Transverse colon (tissue), 4 donors: Measurements from ENCODE around the gene COPS7A. TPM values are rescaled to one million over a fixed set of nuclear protein-coding genes. Genes with fewer than 3 reads are reported as not detected.

Source experiments
- DNase-seq: peaks from one replicate; pipeline ENCODE4 v3.0.0-alpha.2; 2019
- H3K27ac ChIP-seq, 4 donors: fragments of 200-600 bp; sonication (generic); 2 replicates each; pipeline ENCODE4 v1.5.1; 2016 to 2018; ENCODE audit warnings: inconsistent platforms in 4 of 4
- H3K27me3 ChIP-seq: fragments of 200-600 bp; sonication (generic); 2 replicates; pipeline ENCODE4 v1.5.1; 2017; ENCODE audit warnings: inconsistent platforms
- H3K36me3 ChIP-seq, 4 donors: fragments of 200-600 bp; sonication (generic); 2 replicates each; pipeline ENCODE4 v1.5.1; 2017 to 2019; ENCODE audit warnings: inconsistent platforms in 4 of 4
- H3K4me1 ChIP-seq, 4 donors: fragments of 200-600 bp; sonication (generic); 2 replicates each; pipeline ENCODE4 v1.5.1; 2017 to 2020; ENCODE audit warnings: inconsistent platforms in 4 of 4
- H3K4me3 ChIP-seq, 4 donors: fragments of 200-600 bp; sonication (generic); 1 replicate in 1 of 4; 2 replicates in 3 of 4; pipeline versions ENCODE4 v1.5.1 to v1.6.1; 2017 to 2019; ENCODE audit warnings: inconsistent platforms in 4 of 4
- H3K9me3 ChIP-seq, 2 donors: fragments of 200-600 bp; sonication (generic); 2 replicates each; pipeline ENCODE4 v1.5.1; 2017 to 2019; ENCODE audit warnings: inconsistent platforms in 2 of 2
- EP300 ChIP-seq: sonication (generic); formaldehyde crosslinking; IDR thresholded peaks from one replicate; pipeline ENCODE4 v1.6.1; 2017; ENCODE audit warnings: antibody characterized with exemption, low read depth
- POLR2A ChIP-seq: fragments of 450-650 bp; IDR thresholded peaks from one replicate; pipeline ENCODE4 v1.6.1; 2016; ENCODE audit warnings: antibody characterized with exemption, mild to moderate bottlenecking, moderate library complexity
- POLR2AphosphoS5 ChIP-seq, 3 donors: sonication (generic); formaldehyde crosslinking; IDR thresholded peaks; one replicate each; pipeline ENCODE4 v1.6.1; 2016; ENCODE audit warnings: antibody characterized with exemption in 3 of 3
- WGBS, 2 donors: methylation state at CpG; one replicate each; pipeline ENCODE4 v1.1.5; 2018; ENCODE audit warnings: low coverage in 1 of 2; 5-methylcytosine and 5-hydroxymethylcytosine counted together
- in situ Hi-C, 4 donors: fragments of 200-750 bp; cut with MboI; loops; one replicate each; pipeline versions ENCODE4 v1.15.0 to v1.15.1; 2017; ENCODE audit warnings: low sequenced_read_pairs in 3 of 4, low pct_ligation_motif_present in 1 of 4, low pct_unique_long_range_greater_than_20kb in 1 of 4
- intact Hi-C: fragments of 100-400 bp; cut with DNase I; formaldehyde crosslinking; loops from one replicate; pipeline ENCODE4 v1.15.1; 2023; ENCODE audit warnings: low total_unique reads
- total RNA-seq, 4 donors: library from RNA; depleted of rRNA; stranded (reverse); fragments of >200 nt; gene quantifications; one replicate each; pipeline ENCODE4 v1.1.0, GENCODE V29; 2016
- TF ChIP-seq, protein P1 (sequence below), 5 experiments: fragments of 200-600 bp in 3 of 5; fragments of 450-650 bp in 2 of 5; sonication (generic) in 3 of 5; IDR thresholded peaks; 1 replicate in 2 of 5; 2 replicates in 3 of 5; pipeline ENCODE4 v1.5.1; 2016 to 2017; ENCODE audit warnings: antibody characterized with exemption in 5 of 5, inconsistent platforms in 3 of 5, mild to moderate bottlenecking in 2 of 5, moderate library complexity in 1 of 5

COPS7A gene, protein sequence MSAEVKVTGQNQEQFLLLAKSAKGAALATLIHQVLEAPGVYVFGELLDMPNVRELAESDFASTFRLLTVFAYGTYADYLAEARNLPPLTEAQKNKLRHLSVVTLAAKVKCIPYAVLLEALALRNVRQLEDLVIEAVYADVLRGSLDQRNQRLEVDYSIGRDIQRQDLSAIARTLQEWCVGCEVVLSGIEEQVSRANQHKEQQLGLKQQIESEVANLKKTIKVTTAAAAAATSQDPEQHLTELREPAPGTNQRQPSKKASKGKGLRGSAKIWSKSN
- 10 to 100 TPM; 13.1 to 44.9 (median 36.9) TPM for total RNA-seq

DNA sequence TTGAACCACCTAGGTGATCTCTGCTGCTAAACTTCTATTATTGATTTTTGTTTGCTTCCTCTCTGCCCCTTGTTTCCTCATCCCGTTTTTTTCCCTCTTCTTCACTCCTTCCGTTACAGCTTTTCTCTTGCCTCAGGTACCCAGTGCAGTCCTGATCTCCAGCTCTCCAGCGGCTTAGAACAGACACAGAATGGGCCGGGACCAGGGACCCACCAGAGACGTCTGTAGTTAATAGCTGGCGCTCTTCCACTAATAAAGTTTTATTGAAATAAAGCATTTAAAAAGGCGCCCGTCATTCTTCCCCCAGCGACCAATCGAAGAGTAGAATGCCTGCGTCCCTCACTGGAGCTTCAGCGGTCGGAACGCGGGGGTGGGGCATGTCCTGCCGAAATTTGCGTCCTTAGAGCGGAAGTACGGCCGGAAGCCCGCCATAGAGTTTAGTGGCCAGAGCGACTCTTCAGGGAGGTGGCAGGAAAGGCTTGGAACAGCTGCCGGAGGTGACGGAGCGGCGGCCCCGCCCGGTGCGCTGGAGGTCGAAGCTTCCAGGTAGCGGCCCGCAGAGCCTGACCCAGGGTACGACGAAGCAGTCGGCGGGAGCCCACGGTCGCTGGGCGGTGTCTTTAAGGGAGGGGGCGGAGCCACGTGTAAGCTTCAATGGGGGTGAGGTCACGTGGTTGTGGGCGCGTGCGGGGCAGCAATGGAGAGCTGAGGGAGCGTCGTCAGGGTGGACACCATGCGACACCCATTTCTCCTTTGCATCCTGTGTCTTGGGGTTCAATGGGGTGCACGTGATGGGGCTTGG lies at the start of gene COPS7A:
Gene COPS7A, plus strand, starts transcription at position 440 of the 802 bp plus-strand sequence. CDS start 611 bp downstream, outside the sequence.
- intact Hi-C loops (no loop called here), in situ Hi-C loops (no loop called here)
- Histone ChIP-seq H3K4me3 (peak within 1 kb of the TSS; percentile 40 to 58 (median 52)), H3K4me1 (peaks cover 5 to 11% (median 10%) of the 10 kb centered on the region in 4 donors), H3K27ac (peak within 1 kb of the TSS; percentile 80 to 90 (median 84)), H3K27me3 (no peaks in the 10 kb centered on the region), H3K9me3 (no peaks in the 10 kb centered on the region), H3K36me3 (peaks cover 0 to 7% (median 0%) of the 10 kb centered on the region in 4 donors)
- TF ChIP-seq POLR2A (peak; percentile 66), EP300 (peak; percentile 24), POLR2AphosphoS5 (IDR thresholded peaks at IDR 0.05) (peak; percentile 45 to 87 (median 77))
- TF ChIP-seq, protein P1, sequence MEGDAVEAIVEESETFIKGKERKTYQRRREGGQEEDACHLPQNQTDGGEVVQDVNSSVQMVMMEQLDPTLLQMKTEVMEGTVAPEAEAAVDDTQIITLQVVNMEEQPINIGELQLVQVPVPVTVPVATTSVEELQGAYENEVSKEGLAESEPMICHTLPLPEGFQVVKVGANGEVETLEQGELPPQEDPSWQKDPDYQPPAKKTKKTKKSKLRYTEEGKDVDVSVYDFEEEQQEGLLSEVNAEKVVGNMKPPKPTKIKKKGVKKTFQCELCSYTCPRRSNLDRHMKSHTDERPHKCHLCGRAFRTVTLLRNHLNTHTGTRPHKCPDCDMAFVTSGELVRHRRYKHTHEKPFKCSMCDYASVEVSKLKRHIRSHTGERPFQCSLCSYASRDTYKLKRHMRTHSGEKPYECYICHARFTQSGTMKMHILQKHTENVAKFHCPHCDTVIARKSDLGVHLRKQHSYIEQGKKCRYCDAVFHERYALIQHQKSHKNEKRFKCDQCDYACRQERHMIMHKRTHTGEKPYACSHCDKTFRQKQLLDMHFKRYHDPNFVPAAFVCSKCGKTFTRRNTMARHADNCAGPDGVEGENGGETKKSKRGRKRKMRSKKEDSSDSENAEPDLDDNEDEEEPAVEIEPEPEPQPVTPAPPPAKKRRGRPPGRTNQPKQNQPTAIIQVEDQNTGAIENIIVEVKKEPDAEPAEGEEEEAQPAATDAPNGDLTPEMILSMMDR (IDR thresholded peaks at IDR 0.05): no peak
- 1 to 2% methylated on average over 6 to 47 of the region's 49 CpGs for WGBS, 2 donors
- DNase-seq: peak; percentile 99

DNA sequence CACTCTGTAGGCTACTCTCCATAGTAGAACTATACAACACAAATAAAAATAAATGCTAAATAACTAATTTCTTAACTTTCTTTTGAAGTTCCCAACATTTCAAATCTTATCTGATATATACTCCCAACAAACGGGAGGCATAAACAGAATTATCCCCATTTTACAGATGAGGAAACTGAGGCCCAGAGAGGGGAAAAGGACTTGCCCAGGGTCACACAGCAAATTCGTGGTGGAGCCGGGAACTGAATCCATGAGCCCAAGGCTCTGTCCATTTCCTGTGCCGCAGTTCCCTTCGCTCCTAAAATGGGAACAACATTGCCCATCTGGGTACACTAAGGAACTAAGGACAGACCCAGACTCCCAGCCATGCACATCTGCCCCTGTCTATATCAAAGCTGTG lies 46.9 kb upstream of the COPS7A start:
- intact Hi-C loops: no loop called here
- in situ Hi-C loops: no loop called here
- Histone ChIP-seq H3K27me3 (no peaks in the 10 kb centered on the region), H3K4me1 (no peaks in the 10 kb centered on the region), H3K4me3 (no peak overlapping the region), H3K27ac (no peak overlapping the region), H3K36me3 (peaks cover 0 to 72% (median 30%) of the 10 kb centered on the region in 4 donors), H3K9me3 (no peaks in the 10 kb centered on the region)
- DNase-seq: no peak
- TF ChIP-seq POLR2A (no peak), EP300 (no peak), POLR2AphosphoS5 (IDR thresholded peaks at IDR 0.05) (no peak)
- TF ChIP-seq, protein P1 (IDR thresholded peaks at IDR 0.05): no peak
- WGBS, 2 donors: 88 to 97% methylated on average over 4 to 5 of the region's 5 CpGs

DNA sequence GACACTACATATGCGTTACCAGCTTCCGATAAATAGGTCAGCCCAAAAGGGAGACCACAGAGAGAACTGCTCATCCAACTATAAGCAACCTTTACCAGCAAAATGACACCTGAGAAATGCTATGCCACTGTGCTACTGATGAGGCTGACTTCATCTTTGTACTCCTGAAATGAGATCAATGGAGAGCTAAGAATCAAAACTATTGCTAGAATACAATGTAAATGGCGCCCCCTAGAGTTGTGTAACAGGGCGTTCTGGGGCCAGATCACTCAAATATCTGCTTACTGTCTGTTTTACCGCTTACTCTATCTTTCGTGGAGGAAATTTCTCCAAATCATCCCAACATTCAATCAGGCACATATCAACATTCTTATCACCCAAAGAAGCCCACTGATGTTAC lies 39.2 kb upstream of the COPS7A start:
- in situ Hi-C loops (no loop called here), intact Hi-C loops (no loop called here)
- no peaks in the 10 kb centered on the region for H3K9me3 ChIP-seq
- H3K27ac ChIP-seq: peak overlapping the region in 1 of 4 donors; percentile 5
- TF ChIP-seq POLR2A: no peak
- TF ChIP-seq, protein P1 (IDR thresholded peaks at IDR 0.05): peak in 4 of 5 experiments; percentile 38 to 52 (median 46)
- WGBS, 2 donors: 52 to 76% methylated on average over 2 to 6 of the region's 6 CpGs
- no peak overlapping the region for H3K4me3 ChIP-seq
- DNase-seq: no peak
- no peaks in the 10 kb centered on the region for H3K27me3 ChIP-seq
- H3K36me3 ChIP-seq: peaks cover 0 to 8% (median 3%) of the 10 kb centered on the region in 4 donors
- H3K4me1 ChIP-seq: peaks cover 17 to 38% (median 18%) of the 10 kb centered on the region in 4 donors

DNA sequence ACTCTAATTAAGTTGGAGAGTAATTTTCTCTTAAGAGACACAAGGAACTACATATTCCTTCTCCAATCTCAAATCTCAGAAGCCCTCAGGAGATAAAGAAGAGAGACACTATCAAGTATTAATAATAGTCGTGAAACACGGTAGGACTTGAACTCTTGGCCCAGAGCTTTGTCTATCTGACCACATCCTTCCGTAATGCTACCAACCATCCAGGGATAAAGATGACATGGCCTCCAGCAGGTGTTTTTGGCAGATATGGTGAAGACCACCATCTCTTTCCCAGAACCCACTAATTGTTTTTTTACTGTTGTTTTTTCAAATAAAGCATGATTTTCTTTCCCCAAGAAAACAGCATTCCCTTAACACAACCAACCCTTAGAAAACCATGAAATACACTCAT lies 38.0 kb upstream of the COPS7A start:
- DNase-seq: no peak
- TF ChIP-seq POLR2A (no peak), EP300 (no peak)
- TF ChIP-seq, protein P1 (IDR thresholded peaks at IDR 0.05): no peak
- H3K4me3 ChIP-seq: no peak overlapping the region
- in situ Hi-C loops (no loop called here), intact Hi-C loops (no loop called here)
- H3K27me3 ChIP-seq: no peaks in the 10 kb centered on the region
- H3K9me3 ChIP-seq: no peaks in the 10 kb centered on the region
- no peak overlapping the region for H3K27ac ChIP-seq
- H3K4me1 ChIP-seq: peaks cover 21 to 49% (median 28%) of the 10 kb centered on the region in 4 donors
- no peaks in the 10 kb centered on the region for H3K36me3 ChIP-seq
- WGBS, 2 donors: 66 to 78% methylated on average over 2 to 3 of the region's 3 CpGs
